ENCODE measurements around the gene NOL9. TPM values are rescaled to one million over a fixed set of nuclear protein-coding genes. Genes with fewer than 3 reads are reported as not detected.

NOL9 gene
- total and polyA plus RNA-seq, 2 of the 13 experiments (the other 11 are each of a cell fraction or from before 2014, with no cell fraction given), result 18.0 to 24.7 TPM

DNA sequence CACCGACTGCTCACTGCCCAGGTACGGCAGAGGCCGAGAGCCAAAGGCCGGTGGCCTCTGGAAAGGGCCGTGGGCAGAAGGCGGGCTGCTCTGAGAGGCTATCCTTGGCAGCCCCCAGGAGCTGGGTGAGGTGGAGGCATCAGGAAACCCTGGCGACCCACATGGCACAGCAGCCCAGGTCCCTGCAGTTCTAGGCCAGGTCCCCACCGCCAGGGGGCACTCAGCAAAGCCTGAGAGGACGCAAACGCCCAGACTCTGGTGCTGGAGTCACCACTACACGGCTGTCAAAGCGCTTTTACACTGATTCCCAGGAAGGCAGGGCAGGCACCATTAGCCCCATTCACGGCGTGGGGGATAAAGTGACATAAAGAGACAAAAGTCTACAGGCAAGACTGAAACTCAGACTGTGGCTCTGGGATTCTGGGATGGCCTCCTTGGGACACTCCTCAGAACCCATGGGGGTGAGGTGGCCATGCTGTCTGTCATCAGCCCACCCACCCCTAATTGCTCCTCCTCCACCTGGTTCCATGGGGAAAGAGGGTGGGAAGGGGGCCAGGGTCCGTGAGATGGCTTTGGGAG is 67.8 kb downstream of the NOL9 start (continued):
- TF ChIP-seq, protein P1, sequence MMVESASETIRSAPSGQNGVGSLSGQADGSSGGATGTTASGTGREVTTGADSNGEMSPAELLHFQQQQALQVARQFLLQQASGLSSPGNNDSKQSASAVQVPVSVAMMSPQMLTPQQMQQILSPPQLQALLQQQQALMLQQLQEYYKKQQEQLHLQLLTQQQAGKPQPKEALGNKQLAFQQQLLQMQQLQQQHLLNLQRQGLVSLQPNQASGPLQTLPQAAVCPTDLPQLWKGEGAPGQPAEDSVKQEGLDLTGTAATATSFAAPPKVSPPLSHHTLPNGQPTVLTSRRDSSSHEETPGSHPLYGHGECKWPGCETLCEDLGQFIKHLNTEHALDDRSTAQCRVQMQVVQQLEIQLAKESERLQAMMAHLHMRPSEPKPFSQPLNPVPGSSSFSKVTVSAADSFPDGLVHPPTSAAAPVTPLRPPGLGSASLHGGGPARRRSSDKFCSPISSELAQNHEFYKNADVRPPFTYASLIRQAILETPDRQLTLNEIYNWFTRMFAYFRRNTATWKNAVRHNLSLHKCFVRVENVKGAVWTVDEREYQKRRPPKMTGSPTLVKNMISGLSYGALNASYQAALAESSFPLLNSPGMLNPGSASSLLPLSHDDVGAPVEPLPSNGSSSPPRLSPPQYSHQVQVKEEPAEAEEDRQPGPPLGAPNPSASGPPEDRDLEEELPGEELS (CRISPR knock-in tag; IDR thresholded peaks at IDR 0.05), result no peak
- TF ChIP-seq AHDC1 (CRISPR knock-in tag; IDR thresholded peaks at IDR 0.05; ENCODE audit: borderline replicate concordance) (no peak), MLX (CRISPR knock-in tag; IDR thresholded peaks at IDR 0.05) (no peak), ZNF274 (CRISPR knock-in tag; IDR thresholded peaks at IDR 0.05) (no peak), SPEN (CRISPR knock-in tag; IDR thresholded peaks at IDR 0.05; ENCODE audit: low read depth) (no peak), DPF2 (CRISPR knock-in tag; IDR thresholded peaks at IDR 0.05; ENCODE audit: borderline replicate concordance, low read depth) (no peak), ZKSCAN1 (IDR thresholded peaks at IDR 0.05; ENCODE audit: low read length) (no peak), TBL1XR1 (IDR thresholded peaks at IDR 0.05; ENCODE audit: borderline replicate concordance, low read length, partially characterized antibody) (no peak), TFE3 (CRISPR knock-in tag; IDR thresholded peaks at IDR 0.05) (no peak), SIX4 (CRISPR knock-in tag; IDR thresholded peaks at IDR 0.05) (no peak), CCAR2 (optimal IDR thresholded peaks at IDR 0.05; ENCODE audit: low read depth, low read length) (no peak), ZKSCAN5 (CRISPR knock-in tag; IDR thresholded peaks at IDR 0.05) (no peak), ZNF12 (CRISPR knock-in tag; IDR thresholded peaks at IDR 0.05) (no peak)
- TF ChIP-seq, protein P2, sequence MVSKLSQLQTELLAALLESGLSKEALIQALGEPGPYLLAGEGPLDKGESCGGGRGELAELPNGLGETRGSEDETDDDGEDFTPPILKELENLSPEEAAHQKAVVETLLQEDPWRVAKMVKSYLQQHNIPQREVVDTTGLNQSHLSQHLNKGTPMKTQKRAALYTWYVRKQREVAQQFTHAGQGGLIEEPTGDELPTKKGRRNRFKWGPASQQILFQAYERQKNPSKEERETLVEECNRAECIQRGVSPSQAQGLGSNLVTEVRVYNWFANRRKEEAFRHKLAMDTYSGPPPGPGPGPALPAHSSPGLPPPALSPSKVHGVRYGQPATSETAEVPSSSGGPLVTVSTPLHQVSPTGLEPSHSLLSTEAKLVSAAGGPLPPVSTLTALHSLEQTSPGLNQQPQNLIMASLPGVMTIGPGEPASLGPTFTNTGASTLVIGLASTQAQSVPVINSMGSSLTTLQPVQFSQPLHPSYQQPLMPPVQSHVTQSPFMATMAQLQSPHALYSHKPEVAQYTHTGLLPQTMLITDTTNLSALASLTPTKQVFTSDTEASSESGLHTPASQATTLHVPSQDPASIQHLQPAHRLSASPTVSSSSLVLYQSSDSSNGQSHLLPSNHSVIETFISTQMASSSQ (IDR thresholded peaks at IDR 0.05; ENCODE audit: low read depth), result no peak
- TF ChIP-seq, protein P2 (CRISPR knock-in tag; IDR thresholded peaks at IDR 0.05; ENCODE audit: borderline replicate concordance), result no peak
